HL-60 (cell line): Measurements from ENCODE around the gene GRB7.
A peak's percentile ranks its signal among the peaks of the same experiment; 100 is the strongest.

Experiments
- DNase-seq, 2 experiments: peaks; one replicate each; pipeline ENCODE4 v3.0.0-alpha.2; 2010 to 2020; ENCODE audit warnings: low read depth in 1 of 2, low spot score in 1 of 2
- H3K27ac ChIP-seq: fragments of 250-450 bp; sonication (Bioruptor Pico); replicated peaks from 2 replicates; pipeline ENCODE4 v1.5.1; 2020; ENCODE audit warnings: mild to moderate bottlenecking, moderate library complexity
- H3K27me3 ChIP-seq: fragments of 250-450 bp; sonication (Bioruptor Pico); 2 replicates; pipeline ENCODE4 v1.5.1; 2021; ENCODE audit warnings: mild to moderate bottlenecking, moderate library complexity; ENCODE audit not compliant: insufficient read depth, poor library complexity, severe bottlenecking
- H3K4me3 ChIP-seq: replicated peaks from 2 replicates; pipeline ENCODE4 v1.5.1; 2011; ENCODE audit warnings: mild to moderate bottlenecking, control low read depth, low read length; ENCODE audit not compliant: insufficient read depth
- CTCF ChIP-seq: IDR thresholded peaks from one replicate; pipeline ENCODE4 v1.5.1; 2011; ENCODE audit warnings: low read length, control low read depth, inconsistent platforms; ENCODE audit not compliant: insufficient read depth
- GABPA ChIP-seq: IDR thresholded peaks from 2 replicates; pipeline ENCODE4 v1.6.1; 2012; ENCODE audit warnings: low read depth
- POLR2AphosphoS5 ChIP-seq: IDR thresholded peaks from 2 replicates; pipeline ENCODE4 v1.6.1; 2012; ENCODE audit warnings: low read depth
- REST ChIP-seq: IDR thresholded peaks from 2 replicates; pipeline ENCODE4 v1.6.1; 2012; ENCODE audit warnings: low read depth; ENCODE audit not compliant: insufficient replicate concordance
- SPI1 ChIP-seq: IDR thresholded peaks from 2 replicates; pipeline ENCODE4 v1.6.1; 2012; ENCODE audit warnings: low read depth, mild to moderate bottlenecking, borderline replicate concordance

GRB7 gene

GRCh38 chr17:39730095-39730921 is 7.4 kb upstream of the GRB7 start, which contains the start of gene MIEN1:
TSS of gene MIEN1 (minus strand) at chr17:39730532. CDS start at chr17:39730495, 37 bp downstream.
- TF ChIP-seq CTCF (peak; percentile 72), POLR2AphosphoS5 (peak; percentile 85), REST (no peak)
- peaks cover 4% of the 10 kb centered on the region for H3K27me3 ChIP-seq
- H3K4me3 ChIP-seq: peak within 1 kb of the TSS; percentile 65
- peak within 1 kb of the TSS; percentile 84 for H3K27ac ChIP-seq
- peak; percentile 81 to 86 for DNase-seq

- Histone ChIP-seq H3K27ac (no peak overlapping the region), H3K27me3 (peaks cover 15% of the 10 kb centered on the region), H3K4me3 (no peak overlapping the region)
- TF ChIP-seq POLR2AphosphoS5: no peak
- TF ChIP-seq GABPA: no peak
- no peak for TF ChIP-seq REST
- TF ChIP-seq CTCF: no peak
- no peak for TF ChIP-seq SPI1
- DNase-seq: no peak
These were observed 5.2 kb upstream of the GRB7 start for GRCh38 chr17:39732586-39732985.

- Histone ChIP-seq H3K27ac (no peak overlapping the region), H3K4me3 (no peak overlapping the region), H3K27me3 (peaks cover 44% of the 10 kb centered on the region)
- no peak for DNase-seq
- TF ChIP-seq POLR2AphosphoS5: no peak
- TF ChIP-seq CTCF: no peak
- no peak for TF ChIP-seq SPI1
- TF ChIP-seq GABPA: no peak
- TF ChIP-seq REST: no peak
These were observed 1.9 kb upstream of the GRB7 start for GRCh38 chr17:39735882-39736281.
